GM12801 (cell line): ENCODE measurements around the gene CAPN1.

Experiments
- TF ChIP-seq, protein P1 (sequence below): IDR thresholded peaks from one replicate; pipeline ENCODE4 v1.5.1; 2011; ENCODE audit warnings: control low read depth; ENCODE audit not compliant: insufficient read length; ENCODE audit errors: extremely low read depth

CAPN1 gene

DNA sequence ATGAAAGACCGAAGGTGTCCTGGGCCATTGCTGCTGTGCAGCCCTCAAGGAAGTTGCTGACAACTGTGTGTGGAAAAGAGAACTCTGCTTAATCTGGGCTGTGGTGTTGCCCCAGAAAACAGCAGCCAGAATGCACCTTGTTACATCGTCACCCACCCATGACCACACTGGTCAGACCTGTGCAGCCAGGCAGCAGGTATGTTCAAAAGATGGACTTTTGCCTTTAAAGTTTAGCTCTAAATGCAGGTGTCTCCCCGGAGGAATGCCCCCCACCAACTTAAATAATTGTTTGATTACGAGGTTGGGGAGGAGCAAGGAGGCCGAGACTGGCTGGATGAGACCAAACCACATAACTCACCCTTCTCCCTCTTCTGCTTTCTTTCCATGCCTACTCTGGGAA, 64.8 kb downstream of the CAPN1 start:
- TF ChIP-seq, protein P1, sequence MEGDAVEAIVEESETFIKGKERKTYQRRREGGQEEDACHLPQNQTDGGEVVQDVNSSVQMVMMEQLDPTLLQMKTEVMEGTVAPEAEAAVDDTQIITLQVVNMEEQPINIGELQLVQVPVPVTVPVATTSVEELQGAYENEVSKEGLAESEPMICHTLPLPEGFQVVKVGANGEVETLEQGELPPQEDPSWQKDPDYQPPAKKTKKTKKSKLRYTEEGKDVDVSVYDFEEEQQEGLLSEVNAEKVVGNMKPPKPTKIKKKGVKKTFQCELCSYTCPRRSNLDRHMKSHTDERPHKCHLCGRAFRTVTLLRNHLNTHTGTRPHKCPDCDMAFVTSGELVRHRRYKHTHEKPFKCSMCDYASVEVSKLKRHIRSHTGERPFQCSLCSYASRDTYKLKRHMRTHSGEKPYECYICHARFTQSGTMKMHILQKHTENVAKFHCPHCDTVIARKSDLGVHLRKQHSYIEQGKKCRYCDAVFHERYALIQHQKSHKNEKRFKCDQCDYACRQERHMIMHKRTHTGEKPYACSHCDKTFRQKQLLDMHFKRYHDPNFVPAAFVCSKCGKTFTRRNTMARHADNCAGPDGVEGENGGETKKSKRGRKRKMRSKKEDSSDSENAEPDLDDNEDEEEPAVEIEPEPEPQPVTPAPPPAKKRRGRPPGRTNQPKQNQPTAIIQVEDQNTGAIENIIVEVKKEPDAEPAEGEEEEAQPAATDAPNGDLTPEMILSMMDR, result no peak

DNA sequence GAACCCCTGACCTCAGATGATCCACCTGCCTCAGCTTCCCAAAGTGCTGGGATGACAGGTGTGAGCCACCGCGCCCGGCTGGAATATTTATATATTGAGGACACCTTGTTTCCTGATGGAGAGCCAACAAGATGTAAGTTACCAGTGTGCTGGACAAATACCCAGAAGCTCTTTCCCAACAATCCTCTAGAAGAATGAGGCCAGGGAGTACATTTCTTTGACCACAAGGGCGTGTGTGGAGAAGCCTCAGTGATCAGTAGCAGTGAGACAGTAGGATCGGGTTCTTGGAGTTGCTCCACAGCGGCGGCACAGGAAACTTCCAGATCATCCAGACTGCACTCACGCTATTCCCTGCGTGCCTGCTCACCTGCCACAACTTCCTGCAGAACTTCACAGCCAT, 69.7 kb downstream of the CAPN1 start:
- TF ChIP-seq, protein P1, result no peak

DNA sequence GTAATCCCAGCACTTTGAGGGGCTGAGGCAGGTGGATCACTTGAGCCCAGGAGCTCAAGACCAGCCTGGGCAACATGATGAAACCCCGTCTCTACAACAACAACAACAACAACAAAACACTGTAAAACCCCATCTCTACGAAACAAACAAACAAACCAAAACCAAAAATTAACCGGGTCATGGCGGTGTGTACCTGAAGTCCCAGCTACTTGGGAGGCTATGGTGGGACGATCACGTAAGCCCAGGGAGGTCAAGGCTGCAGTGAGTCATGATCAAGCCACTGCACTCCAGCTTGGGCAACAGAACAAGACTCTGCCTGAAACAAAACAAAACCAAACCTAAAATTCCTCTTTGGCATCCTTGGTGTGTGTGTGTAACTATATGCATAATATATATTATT, 73.0 kb downstream of the CAPN1 start:
- TF ChIP-seq, protein P1, result no peak

- TF ChIP-seq, protein P1, result no peak
Measured at GRCh38 chr11:65258988-65259387, 77.3 kb downstream of the CAPN1 start.

DNA sequence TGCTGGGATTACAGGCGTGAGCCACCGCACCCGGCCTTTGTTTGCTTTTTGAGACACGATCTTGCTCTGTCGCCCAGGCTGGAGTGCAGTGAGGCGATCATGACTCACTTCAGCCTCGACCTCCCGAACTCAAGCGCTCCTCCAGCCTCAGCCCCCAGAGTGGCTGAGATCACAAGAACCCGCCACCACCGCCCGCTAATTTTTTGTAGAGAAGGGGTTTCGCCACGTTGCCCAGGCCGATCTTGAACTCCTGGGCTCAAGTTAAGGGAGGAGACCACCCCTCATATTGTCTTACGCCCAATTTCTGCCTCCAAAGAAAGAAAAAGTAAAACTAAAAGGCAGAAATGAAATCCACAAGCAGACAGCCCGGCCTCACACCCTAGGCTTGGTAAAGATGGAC, 78.6 kb downstream of the CAPN1 start:
- TF ChIP-seq, protein P1, result no peak

GRCh38 chr11:65260756-65261590, 79.2 kb downstream of the CAPN1 start:
- TF ChIP-seq, protein P1, result no peak
